HG02798 (cell line): ENCODE measurements around the gene AVEN.
A peak's percentile ranks its signal among the peaks of the same experiment; 100 is the strongest.
"Not testable (repeated sequence)": the region's sequence is repeated elsewhere in the genome, so short reads cannot be mapped to it uniquely, and the experiment has no call there.

ENCODE experiments used
- ATAC-seq: cut with Tn5 transposase; IDR thresholded peaks from one replicate; pipeline ENCODE4 v1.9.1; 2021; ENCODE audit warnings: mild to moderate bottlenecking; ENCODE audit not compliant: unreplicated experiment, poor library complexity

AVEN gene

GRCh38 chr15:34038871-34039789, at the start of gene AVEN:
Gene AVEN (minus strand): TSS chr15:34039204. CDS start chr15:34039046, 158 bp downstream.
- peak; percentile 59 for ATAC-seq

- ATAC-seq: no peak
Measured at GRCh38 chr15:34085746-34086145, 46.7 kb upstream of the AVEN start.

GRCh38 chr15:34084086-34084485, 45.1 kb upstream of the AVEN start:
- ATAC-seq: no peak

- ATAC-seq: no peak
Measured at GRCh38 chr15:34079904-34080303, 40.9 kb upstream of the AVEN start.

- ATAC-seq: no peak
Measured at GRCh38 chr15:34078900-34079299, 39.9 kb upstream of the AVEN start.

GRCh38 chr15:34076785-34077184, 37.8 kb upstream of the AVEN start:
- ATAC-seq: no peak

- no peak for ATAC-seq
Measured at GRCh38 chr15:34070003-34070402, 31.0 kb upstream of the AVEN start.

- no peak for ATAC-seq
Measured at GRCh38 chr15:34065941-34066340, 26.9 kb upstream of the AVEN start.

GRCh38 chr15:34065261-34065660, 26.3 kb upstream of the AVEN start:
- ATAC-seq: no peak

GRCh38 chr15:34064438-34064837, 25.4 kb upstream of the AVEN start:
- ATAC-seq: no peak

- no peak for ATAC-seq
Measured at GRCh38 chr15:34059946-34060345, 20.9 kb upstream of the AVEN start.

- no peak for ATAC-seq
Measured at GRCh38 chr15:34059476-34059875, 20.5 kb upstream of the AVEN start.

GRCh38 chr15:34056911-34057310, 17.9 kb upstream of the AVEN start:
- no peak for ATAC-seq

- no peak for ATAC-seq
Measured at GRCh38 chr15:34055868-34056595, 17.0 kb upstream of the AVEN start.

- no peak for ATAC-seq
Measured at GRCh38 chr15:34054081-34054707, 15.2 kb upstream of the AVEN start.

GRCh38 chr15:34050385-34050784, 11.4 kb upstream of the AVEN start:
- ATAC-seq: not testable (repeated sequence)

GRCh38 chr15:34049112-34049511, 10.1 kb upstream of the AVEN start:
- ATAC-seq: no peak

- no peak for ATAC-seq
Measured at GRCh38 chr15:34047893-34048775, 9.1 kb upstream of the AVEN start.

- ATAC-seq: no peak
Measured at GRCh38 chr15:34046471-34047145, 7.6 kb upstream of the AVEN start.
